HG02588 (cell line): Measurements from ENCODE around the gene IL1RAPL1.

Source experiments
- ATAC-seq: cut with Tn5 transposase; IDR thresholded peaks from one replicate; pipeline ENCODE4 v1.9.1; 2021; ENCODE audit warnings: mild to moderate bottlenecking, moderate library complexity; ENCODE audit not compliant: unreplicated experiment

Gene IL1RAPL1

GRCh38 chrX:29707088-29707487 is 1119.8 kb downstream of the IL1RAPL1 start:
- no peak for ATAC-seq

GRCh38 chrX:29721152-29721551 is 1133.9 kb downstream of the IL1RAPL1 start:
- no peak for ATAC-seq

DNA sequence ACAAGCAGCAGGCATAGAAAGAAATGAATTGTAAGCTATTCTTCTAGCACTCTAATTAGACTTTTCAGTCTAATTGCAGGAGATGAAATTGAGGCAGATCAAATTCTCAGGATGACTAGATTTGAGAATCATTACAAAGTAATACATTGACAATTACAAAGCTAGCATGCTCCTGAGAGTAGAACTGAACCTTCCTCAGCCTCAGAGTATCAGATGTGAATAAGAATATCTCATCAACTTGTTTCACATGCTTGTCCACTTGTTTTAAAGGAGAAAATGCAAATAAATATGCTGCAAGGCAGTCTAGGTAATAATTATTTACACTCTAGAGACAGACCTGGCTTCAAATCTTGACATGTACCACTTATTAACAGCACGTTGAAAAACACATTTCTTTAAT is 1137.1 kb downstream of the IL1RAPL1 start:
- no peak for ATAC-seq

- no peak for ATAC-seq
These were observed 1139.6 kb downstream of the IL1RAPL1 start for GRCh38 chrX:29726811-29727210.

- ATAC-seq: no peak
These were observed 1141.4 kb downstream of the IL1RAPL1 start for GRCh38 chrX:29728639-29729038.

DNA sequence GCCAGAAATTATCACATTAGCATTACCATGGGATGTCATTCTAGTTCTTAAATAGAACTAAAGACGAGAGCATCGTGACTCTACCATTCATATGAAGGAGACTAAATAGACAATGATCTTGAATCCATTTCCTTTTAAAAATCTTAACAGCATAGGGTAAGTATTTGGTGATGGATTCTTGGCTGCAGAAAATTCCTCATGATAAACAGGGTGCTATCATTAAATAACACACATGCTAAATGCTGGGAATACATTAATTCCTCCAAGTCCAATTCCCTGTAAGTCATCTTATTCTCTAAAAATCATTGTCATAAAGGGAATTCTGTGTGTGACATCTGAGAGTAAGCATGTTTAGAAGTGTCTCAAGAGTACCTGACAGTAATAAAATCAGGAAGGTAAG is 1157.7 kb downstream of the IL1RAPL1 start:
- ATAC-seq: no peak

GRCh38 chrX:29746326-29746725 is 1159.1 kb downstream of the IL1RAPL1 start:
- ATAC-seq: no peak

DNA sequence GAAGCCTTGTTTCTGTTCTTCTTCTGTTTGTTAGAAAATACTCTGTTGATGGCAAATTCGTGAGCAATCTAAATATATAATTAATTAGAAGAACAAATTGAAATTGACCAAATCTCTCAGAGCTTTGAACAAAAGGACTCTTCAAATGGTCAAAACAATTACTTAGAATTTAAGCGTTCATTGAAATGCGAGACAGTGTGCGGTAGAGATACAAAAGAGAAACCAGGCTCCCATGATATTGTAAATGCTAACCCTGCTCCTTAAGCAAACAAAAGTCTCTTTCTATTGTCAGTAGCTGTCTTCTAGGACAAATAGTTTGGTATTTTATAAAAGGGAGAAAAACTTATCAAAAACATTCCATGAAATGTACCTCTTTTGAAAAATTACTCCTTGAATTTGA is 1174.8 kb downstream of the IL1RAPL1 start:
- ATAC-seq: no peak

- no peak for ATAC-seq
These were observed 1188.6 kb downstream of the IL1RAPL1 start for GRCh38 chrX:29775890-29776289.

- ATAC-seq: no peak
These were observed 1200.4 kb downstream of the IL1RAPL1 start for GRCh38 chrX:29787656-29788055.

DNA sequence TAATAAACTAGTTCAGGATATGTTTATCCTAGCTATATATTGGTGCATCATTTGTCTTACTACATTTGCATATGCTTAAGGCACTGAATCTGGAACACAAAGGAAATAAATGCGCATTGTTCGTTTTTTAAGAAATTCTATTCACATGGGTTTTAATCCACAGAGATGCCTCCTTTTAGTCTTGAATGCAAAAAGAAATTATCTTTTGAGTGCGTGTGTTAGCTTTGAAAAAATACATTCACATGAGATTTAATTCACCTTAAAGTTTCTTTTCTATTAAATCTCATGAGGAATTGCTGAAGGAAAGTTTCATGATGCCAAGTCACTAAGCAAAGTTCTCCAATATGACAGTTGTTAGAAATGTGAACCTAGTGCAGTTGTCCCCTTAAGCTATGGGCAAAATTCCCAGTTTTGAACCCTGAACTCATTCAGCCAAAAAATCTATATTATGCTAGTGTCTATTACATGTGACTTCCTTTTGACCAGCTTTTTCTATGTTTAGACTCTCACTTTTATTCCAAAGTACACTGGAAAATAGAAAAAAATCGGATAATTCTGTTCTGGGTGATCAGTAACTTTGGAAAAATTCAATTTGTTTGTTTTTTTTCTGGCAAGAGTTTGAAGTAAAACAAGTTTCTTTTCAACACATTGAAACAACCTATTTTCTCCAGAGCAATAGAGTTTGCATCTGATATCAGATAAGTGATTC is 1201.9 kb downstream of the IL1RAPL1 start:
- no peak for ATAC-seq

DNA sequence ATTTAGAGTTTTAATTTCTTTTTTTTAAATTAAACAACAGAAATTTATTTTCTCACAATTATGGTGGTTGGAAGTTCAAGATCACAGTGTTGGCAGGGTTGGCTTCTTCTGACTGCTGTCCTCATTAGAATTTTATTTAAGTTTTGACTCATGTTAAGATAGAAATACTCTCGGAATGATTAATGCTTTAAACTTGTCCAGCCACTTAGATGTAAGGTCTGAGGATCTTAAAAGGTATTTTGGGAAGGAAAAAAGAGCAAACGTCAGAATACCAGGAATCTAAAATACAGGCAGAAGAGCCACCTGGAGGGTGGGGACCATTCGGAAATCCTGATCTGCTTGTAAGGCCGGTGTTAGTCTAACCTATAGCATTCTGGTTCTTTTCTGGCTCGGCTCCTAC is 1205.1 kb downstream of the IL1RAPL1 start:
- ATAC-seq: no peak

DNA sequence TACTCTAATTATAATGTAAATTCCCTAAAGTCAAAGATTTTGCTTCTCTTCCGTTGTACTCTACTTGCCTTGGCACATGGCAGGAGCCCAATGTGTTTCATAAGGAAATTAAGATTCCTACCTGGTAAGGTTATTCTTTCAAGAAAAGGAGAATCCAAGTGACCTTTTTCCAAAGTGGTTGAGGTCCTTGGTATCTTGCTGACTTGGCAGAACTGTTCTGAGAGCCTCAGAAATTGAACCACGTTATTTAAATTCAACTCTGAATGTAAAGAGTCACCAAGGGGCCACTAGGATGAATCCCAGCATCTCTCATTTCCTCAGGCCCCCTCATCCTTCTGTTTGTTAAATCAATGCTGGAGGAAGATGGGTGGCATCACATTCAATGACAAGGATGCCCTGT is 1209.9 kb downstream of the IL1RAPL1 start:
- no peak for ATAC-seq

DNA sequence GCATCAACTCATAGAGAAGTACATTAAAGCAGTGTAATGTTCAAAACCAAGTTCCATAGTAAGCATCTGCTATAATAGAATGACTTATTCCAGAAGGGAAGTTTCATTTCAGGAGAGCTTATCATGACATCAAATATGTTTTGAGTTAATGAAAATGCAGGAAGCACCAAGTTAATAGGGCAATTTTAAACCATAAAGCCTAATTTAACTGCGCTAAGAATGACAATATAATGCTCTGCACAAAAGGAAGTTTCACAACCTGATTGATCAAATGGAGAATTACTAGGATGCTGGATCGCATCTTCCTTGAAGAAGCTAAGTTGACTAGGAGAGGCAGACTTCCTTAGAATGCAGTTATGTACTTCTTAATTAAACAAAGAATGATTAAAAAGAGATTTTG is 1211.2 kb downstream of the IL1RAPL1 start:
- ATAC-seq: no peak

DNA sequence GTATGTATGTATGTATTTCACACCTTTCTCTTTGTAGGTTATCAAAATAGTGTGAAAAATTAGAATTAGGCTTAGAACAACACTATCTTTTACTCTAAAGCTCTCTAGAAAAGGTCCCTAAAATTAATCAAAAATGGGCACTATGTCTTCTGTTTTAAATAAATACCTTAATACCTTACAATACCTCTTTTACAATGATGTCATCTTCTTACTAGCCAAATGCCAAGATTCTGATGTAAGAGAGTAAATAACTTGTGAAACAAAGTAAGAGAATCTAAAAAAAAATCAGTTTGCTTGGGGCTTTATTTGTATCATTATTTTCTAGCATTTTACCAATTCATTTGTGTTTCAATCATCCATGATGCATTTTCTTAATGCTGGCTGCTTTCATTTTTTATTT is 1225.9 kb downstream of the IL1RAPL1 start:
- ATAC-seq: no peak

- ATAC-seq: no peak
These were observed 1237.1 kb downstream of the IL1RAPL1 start for GRCh38 chrX:29824176-29824906.

GRCh38 chrX:29826742-29827141 is 1239.5 kb downstream of the IL1RAPL1 start:
- ATAC-seq: no peak

DNA sequence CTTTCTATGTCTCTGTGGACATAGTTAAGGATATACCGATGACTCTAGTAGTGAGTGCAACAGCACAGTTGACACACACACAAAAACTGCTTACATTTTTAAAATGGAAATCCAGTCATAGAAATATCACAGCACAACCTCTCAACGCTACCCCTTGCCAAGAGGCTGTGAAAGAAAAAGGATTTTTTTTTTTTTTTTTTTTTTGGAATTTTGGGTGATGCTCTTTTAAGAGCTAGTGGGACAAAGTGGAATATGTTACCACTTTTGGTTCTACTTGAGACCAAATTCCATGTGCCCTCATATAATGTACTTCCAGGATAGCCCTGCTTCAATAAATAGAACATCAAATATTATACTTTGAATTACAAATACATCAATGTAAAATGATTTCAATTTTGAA is 1247.1 kb downstream of the IL1RAPL1 start:
- ATAC-seq: no peak

DNA sequence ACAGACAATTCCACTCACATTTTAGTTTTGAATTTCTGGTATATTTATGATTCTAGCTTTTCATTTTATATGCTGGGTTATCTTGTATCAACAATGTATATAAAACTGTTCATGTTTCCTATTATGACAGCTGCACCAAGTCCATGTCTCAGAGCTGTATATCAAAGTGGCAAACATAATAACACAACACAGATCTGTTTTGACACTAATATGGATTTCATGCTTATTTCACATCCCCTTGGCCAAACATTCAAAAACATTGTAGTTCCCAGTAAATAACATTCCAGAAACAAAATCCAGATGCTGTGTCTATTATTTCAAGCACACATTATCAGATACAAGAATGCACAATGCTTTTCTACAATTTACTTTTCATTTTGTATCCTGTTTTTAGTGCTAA is 1247.5 kb downstream of the IL1RAPL1 start:
- ATAC-seq: no peak

GRCh38 chrX:29841750-29842149 is 1254.5 kb downstream of the IL1RAPL1 start:
- no peak for ATAC-seq

GRCh38 chrX:29842552-29842951 is 1255.3 kb downstream of the IL1RAPL1 start:
- no peak for ATAC-seq

- ATAC-seq: no peak
These were observed 1264.8 kb downstream of the IL1RAPL1 start for GRCh38 chrX:29851857-29852605.
